Fibroblast of skin of scalp (primary cell): ENCODE measurements around the gene DIAPH3.

Experiments used
- DNase-seq: peaks from one replicate; pipeline ENCODE4 v3.0.0-alpha.2; 2013

Gene DIAPH3

DNA sequence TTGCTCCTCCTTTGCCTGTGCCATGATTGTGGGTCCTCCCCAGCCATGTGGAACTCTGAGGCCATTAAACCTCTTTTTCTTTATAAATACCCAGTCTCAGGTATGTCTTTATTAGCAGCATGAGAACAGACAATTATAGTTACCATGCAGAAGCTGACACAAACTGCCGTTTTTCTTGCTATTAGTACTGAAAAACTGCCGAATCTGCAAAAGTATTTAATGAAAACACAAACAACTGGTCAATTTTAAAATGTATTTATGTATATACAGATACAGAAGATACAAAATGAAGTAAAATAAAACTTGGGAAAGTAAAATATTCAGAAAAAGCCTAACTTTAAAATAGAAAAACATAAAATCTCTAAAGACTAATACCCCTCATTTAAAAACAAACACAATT, 206.3 kb downstream of the DIAPH3 start:
- DNase-seq: no peak

DNA sequence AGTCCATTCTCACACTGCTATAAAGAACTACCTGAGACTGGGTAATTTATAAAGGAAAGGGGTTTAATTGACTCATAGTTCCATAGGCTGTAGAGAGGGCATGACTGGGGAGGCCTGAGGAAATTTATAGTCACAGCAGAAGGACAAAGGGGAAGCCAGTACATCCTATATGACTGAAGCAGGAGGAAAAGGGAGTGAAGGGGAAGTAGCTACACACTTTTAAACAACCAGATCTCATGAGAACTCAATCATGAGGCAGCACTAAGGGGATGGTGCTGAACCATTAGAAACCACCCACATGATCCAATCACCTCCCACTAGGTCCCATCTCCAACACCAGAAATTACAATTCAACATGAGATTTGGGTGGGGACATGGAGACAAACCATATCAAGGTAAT, 209.1 kb downstream of the DIAPH3 start:
- no peak for DNase-seq

DNA sequence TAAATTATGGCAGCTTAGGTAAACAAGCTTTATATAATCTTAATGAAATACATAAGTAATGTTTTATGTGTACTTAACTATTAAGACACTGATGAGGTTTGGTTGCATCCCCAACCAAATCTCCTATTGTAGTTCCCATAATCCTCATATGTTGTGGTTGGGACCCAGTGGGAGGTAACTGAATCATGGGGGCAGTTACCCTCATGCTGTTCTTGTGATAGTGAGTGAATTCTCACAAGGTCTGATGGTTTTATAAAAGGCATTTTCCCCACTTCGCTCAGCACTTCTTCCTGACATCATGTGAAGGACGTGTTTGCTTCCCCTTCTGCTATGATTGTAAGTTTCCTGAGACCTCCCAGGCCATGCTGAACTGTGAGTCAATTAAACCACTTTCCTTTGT, 212.7 kb downstream of the DIAPH3 start:
- peak; percentile 49 for DNase-seq

DNA sequence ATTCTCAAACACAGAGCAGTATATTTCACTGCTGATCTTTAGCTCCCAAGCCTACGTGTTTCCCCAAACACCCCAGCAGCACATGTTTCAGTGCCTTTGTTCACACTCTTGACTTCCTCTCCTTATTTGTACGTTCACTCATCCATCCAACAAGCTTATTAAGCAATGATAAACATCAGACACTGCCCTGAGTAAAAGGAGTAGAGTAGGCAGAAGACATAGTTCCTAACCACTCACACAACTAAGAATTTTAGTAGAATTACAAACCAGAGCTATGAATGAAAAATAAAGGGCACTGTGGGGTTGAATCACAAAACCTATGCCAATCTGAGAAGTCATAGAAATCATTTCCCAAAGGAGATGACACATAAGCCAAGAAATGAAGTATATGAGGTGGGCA, 213.5 kb downstream of the DIAPH3 start:
- DNase-seq: peak; percentile 54

DNA sequence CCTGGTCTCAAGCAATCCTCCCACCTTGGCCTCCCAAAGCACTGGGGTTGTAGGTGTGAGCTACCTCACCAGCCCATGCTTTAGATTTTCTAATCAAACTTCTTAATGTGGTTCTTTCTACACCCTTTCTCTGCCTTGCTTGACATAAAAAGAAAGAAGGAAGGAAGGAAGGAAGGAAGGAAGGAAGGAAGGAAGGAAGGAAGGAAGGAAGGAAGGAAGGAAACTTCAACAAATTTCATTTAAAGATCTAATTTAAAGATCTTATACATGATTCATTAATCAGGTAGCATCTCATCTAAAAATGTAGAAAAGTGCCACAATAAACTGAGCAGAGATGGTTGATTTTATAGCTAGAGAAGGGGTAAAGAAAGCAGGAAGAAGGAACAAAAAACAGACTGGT, 215.0 kb downstream of the DIAPH3 start:
- DNase-seq: no peak

DNA sequence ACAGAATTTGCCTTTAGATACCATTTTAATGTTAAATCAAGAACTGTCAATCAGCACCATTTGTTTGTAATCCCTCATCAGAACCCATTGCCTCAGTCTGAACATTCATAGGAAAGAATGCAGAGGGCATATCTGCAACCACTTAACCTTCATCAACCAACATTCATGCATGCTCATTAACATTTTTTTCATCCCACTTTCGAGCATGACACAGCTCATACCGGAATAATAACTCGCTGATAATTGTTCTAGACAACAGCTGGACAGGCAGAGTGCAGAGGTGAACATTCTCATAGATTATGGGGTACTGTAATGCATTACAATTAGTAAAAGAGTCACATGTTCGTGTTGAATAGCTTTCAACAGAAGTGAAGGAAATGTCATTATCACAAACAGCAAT, 216.8 kb downstream of the DIAPH3 start:
- peak; percentile 38 for DNase-seq

DNA sequence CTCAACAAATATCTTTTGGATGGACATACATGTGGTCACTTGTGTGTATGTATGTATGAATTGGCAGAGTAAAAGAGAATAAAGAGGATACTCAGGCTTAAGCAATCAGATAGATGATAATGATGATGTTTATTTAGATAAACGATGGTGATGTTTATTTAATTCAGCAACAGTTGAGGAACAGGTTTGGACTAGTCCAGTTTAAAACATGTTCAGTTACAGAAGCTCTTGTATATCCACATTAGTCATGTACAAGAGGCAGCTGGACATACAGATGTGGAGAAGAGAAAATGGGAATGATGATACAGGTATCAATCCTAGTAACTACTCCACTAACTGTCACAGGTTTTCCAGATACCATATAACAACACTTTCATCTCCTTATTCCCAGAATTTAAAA, 232.1 kb downstream of the DIAPH3 start:
- no peak for DNase-seq

DNA sequence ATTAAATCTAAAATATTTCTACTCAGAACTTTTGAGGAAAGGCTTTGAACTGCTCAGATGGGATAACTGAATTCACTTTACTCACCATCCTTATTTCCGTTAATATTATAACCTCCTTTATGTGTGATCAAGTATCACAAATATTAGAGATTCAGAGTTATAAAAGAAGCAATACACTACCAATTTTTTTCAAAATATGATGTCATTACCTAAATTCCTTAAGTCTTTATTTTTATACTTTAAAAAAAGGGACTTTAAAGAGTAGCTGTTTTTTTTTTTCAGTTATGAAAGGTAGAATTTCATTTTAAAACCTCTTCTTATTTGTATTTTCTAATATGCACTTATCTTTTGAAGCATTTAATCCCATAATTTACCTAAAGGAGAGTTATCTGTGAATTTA, 239.5 kb downstream of the DIAPH3 start:
- DNase-seq: no peak

DNA sequence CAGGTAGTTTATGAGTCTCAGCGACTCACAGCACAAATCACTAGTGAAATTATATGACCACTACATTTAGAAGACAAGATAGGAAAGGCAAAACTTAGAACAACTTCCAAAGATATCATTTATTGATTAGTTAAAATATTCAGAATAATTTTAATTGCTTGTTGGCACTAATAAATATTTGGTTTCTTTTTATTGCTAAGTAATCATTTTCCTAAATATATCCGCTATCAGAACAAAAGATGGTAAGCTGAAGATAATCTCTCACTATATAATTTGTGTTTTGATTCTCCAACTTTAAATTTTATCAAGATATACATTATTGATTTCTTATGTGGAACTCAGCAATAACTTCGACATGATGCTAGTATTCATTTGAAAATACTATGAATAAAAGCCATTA, 248.5 kb downstream of the DIAPH3 start:
- DNase-seq: no peak

DNA sequence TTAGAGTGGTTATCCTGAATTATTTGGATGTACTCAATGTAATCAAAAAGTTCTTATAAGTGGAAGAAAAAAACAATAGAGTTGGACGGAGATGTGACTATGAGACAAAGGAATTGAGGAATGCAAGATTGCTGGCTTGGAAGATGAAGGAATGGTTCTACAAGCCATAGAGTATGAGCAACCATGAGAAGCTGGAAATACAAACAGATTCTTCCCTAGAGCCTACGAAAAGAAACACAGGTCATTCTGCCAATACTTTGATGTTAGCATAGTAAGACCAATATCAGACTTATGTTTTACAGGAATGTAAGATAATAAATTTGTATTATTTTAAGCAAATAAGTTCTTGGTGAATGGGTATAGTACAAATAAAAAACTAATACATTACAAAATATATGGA, 249.2 kb downstream of the DIAPH3 start:
- DNase-seq: peak; percentile 67

DNA sequence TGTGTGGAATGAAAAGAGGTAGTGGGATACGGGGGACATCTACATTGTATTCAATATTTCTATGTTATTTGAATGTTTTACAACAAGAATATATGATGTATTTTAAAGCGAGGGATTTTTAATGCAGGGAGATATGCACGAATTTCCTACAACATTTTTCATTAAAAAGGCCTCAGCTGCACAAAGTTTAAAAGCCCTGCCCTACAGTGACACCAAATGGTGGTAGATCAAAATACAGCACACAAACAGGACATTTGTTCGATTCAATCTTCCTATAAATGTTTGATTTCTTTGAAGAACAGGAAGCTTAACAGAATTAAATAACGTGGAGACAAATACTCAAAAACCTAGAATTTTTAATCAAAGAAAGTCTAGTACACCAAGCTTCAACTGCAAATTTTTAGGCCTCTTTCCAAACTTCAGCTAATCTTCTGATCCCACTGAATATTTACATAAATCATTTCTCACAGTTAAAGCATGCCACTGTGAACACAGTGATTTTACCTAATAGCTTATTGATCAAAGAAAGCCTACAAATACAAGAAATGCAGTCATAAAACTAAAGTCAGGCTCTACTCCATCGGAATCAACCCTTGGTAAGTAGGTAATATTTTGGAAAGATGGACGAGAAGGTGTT, 257.2 kb downstream of the DIAPH3 start:
- DNase-seq: peak; percentile 47

DNA sequence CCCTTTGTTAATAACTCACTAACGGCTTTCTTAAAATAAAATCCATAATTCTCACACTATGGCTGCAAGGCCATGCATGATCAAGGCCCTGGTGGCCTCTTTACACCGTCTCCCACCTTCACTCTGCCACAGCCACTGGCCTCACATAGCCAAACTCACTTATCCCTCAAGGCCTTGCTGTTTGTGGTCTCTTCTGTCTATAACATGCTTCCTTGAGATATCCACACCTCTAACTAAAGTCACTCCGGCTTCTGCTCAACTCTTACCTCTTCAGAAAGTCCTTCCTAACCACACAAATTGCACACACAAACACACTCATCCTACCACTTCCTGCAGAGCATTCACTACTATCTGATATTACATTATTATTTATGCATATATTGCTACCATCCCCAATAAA, 262.5 kb downstream of the DIAPH3 start:
- no peak for DNase-seq

DNA sequence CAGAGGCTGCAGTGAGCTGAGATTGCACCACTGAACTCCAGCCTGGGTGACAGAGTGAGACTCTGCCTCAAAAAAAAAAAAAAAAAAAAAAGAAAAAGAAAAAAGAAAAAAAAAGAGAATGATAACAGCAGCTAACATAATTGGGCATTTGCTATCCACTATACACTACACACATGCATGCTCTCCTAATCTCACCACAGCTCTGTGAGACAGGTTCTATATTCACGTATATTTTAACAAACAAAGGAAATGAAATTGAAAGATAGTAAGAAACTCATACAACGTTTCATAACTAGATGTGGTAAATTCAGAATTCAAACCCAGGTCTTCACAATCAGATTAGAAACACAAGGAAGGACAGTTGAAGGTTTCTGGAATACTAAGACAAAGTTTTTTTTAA, 265.7 kb downstream of the DIAPH3 start:
- no peak for DNase-seq

DNA sequence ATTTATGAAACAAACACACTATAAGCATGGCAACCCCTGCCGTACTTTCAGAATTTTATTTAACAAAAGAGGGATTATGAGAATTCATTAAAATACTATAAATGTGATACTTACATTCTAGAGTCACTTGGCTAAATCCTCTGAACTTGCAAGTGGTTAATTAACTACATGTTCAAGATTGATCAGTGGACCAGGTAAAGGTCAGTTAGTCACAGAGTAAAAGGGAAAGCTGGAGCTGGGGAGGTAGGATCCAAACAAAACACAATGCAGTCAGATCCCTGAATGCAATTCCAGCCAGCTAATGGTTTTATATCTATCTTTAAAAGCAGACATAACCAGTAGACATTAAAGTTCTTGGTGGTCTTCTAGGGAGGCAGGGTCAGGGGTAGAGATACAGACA, 270.5 kb downstream of the DIAPH3 start:
- DNase-seq: no peak

DNA sequence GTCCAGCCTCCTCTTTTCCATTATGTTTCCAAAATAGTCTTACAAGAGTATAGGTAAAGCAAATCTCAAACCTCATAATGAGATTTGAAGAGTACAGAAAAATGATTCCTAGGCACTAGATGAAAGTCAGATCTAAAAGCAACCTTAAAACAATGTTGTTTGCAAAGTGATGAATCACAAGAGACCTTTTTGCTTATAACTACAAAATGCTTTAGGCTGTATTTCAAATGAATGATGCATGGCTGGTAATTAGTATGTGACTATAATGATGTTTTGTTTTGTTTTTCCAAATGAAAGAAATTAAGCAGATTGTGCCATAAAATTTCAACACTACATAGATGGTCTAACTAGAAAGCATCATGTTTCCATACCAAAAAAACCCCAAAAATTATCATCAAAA, 272.7 kb downstream of the DIAPH3 start:
- DNase-seq: no peak

DNA sequence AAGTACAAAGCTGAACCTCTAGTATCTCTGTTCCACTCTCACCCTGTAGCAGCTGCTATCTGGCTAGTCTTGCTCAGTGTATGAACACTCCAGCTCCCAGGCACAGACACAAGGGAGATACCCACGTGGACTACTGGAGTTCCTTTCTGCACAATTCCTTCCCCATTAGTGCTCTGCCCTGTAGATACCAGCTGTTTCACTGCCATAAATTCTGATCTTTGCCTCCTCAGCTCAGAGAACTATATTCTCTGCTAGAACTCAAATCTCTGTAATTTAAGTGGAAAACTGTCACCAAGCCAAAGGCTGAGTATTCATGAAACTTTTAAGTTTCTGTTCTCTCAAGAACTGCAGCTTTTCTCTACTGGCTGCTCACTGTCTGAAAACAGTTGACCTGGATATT, 273.7 kb downstream of the DIAPH3 start:
- DNase-seq: no peak

DNA sequence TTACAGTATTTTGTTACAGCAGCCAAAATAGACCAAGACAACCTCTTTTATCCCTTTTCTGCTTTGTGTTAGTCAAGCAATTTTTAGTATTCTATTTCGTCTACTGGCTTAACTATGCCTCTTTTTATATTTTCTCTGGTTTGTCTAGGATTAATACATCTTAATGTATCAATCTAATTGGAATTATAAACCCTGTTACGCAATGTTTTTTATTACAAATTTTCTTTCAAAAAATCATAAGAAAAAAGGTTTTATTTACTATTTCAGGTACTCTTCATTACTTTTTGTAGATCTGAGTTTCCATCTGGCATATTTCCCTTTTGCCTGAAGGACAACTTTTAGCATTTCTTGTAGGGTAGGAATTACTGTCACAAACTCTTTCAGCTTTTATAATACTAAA, 275.3 kb downstream of the DIAPH3 start:
- no peak for DNase-seq

DNA sequence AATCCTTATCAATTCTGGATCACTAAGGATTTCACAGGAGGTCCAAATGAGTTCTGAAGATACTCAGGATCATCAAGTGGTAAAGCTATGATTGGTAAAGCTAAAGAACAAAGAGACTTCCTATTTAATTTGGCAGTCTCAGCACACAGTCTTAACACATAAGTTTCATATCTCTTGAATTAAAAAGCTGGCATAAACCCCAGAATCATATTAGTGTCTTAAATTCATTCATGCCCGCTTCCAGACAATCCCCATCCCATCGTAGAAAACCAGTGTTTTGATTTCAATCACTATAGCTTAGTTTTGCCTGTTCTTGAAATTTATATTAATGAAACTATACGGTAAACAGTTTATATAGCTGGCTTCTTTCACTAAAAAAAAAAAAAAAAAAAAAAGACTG, 278.7 kb downstream of the DIAPH3 start:
- DNase-seq: no peak

DNA sequence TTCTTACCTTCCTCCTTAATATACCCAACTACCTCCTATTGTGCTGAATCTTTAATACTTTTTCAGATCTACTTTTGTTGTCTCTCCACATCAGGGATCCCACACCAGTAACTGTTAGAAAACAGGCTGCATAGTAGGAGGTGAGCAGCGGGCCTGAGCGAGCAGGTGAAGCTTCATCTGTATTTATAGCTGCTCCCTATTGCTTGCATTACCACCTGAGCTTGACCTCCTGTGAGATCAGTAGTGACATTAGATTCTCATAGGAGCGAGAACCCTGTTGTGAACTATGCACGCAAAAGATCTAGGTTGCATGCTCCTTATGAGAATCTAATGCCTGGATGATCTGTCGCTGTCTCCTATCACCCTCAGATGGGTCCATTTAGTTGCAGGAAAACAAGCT, 279.8 kb downstream of the DIAPH3 start:
- no peak for DNase-seq

DNA sequence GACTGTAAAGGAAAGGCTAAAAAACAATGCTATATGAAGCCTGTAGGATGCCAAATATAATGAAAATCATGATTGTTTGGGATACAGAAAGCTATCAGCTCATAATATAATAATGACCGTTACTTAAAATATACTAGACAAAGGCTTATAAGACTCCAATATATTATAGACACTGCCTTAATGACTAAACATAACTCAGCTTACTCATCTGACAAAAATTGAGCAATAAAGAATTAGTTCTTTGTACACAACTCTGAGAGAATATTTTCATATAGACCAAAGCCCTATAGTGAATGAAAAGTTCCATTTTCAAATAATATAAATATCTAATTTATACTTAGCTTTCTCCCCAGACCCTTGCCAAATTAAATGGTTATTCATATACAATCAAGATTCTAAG, 283.3 kb downstream of the DIAPH3 start:
- DNase-seq: no peak

DNA sequence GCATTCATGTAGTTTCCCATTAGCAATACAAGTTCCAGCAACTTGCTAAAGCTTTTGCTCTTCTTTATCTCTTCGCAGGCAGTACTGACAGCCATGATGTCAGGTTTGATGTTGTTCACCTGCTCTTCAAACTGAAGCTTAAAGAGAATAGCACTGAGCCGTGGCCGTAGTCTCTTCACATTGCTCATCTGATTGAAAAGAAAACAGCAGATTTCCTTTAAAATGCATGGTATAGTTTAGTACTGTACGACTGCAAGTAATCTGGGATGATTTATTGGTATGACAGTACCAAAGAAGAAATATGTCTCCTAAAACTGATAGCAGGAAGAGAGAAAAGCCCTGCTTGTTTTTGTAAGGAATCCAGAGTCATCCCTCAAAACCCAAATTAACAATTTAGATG, 284.4 kb downstream of the DIAPH3 start:
- DNase-seq: no peak

DNA sequence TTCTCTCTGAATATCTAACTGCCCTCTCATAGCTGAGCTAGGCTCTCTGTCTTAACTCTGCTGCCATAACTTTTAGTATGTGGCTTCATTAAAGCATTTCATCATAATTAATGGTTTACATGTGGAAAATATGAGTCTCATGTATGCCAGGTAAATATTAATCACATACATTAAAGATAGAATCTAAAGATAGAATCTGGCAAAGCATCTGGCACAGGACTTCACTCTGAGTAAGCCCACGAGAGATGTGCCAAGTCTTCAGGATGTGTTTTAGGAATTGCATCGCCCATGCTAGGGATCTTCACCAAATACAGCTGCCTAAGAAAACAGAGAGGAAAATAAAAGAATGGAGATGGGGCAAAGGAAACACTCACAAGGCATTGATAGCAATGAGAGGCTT, 285.8 kb downstream of the DIAPH3 start:
- DNase-seq: peak; percentile 71

DNA sequence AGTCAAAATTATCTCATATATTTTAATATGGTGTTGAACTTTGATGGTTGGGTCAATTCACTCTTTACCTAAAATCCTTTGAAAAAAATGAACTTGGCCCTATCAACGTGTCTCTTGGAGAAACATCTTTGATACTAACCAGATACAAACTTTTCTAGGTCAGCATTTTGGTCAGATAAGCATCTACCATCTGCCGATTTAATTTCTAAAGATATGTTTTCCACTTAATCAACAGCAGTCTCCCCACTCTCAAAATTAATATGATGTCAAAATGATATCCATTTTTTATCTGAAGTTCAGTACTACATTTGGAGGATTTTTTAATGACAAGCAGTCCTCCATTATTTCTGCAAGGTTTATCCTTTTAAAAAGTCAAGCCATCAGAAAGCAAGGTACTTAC, 288.8 kb downstream of the DIAPH3 start:
- DNase-seq: no peak

DNA sequence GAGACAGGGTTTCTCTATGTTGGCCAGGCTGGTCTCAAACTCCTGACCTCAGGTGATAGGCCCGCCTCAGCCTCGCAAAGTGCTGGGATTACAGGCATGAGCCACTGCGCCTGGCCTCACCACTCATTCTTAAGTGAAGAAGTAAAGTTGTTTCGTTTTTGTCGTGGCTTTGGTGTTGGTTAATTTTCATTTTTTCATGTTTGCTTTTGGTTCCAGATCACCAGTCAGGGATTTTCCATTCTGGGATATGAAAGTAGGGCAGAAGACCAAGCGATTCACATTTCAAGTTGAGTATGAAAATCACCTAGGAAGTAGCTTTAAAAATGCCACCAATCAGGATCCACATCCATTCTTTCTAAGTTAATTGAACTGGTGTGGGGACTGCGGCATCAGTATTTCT, 289.9 kb downstream of the DIAPH3 start:
- DNase-seq: no peak

DNA sequence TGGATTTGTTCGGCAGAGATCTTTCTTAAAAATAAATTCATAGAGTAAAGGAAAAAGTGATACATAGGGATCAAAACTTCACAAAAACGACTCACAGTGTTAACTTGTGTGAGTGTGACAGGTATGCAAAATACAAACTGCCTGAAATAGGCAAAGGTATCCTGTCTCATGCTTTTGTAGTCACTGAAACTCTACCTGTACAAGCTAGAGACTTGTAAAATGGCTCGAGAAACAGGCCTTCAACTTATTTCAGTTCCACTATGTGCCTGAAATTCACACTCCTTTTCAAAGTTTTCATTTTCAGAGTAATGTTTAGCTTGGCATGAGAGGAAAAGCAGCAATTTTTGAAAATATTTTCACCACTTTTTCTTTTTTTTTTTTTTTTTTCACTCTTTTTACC, 290.4 kb downstream of the DIAPH3 start:
- no peak for DNase-seq

DNA sequence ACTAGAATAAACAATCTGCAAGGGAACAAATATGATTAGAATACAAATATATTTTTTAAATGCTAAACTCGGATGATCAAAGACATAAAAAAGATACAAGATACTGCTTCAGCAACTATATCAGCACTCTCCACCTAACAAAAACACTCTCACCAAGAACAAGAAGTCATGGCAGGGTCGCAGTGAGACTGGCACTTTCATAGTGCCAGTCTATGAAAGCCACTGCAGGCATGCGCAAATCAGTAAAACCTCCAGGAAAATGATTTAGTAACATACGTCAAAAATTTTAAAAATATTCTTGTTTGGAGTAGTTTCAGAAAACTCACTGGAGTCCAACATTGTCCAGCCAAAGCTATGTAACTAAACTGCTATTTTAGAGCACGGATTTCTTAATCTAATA, 295.9 kb downstream of the DIAPH3 start:
- no peak for DNase-seq
